SK-N-SH (cell line): ENCODE data around the gene SLC22A5. TPM values are rescaled to one million over a fixed set of nuclear protein-coding genes. Genes with fewer than 3 reads are reported as not detected.

Experiments
- CTCF ChIA-PET: fragments of 300-600, 350-600 bp; formaldehyde crosslinking; extraction: SDS; loops from one replicate; lab custom pipeline; 2021; lab: Yijun Ruan, JAX
- POLR2A ChIA-PET: fragments of 350-600 bp; sonication (Branson Sonifier 250); formaldehyde crosslinking; extraction: SDS; loops from one replicate; lab custom pipeline; 2020; ENCODE audit warnings: antibody characterized with exemption, inconsistent platforms; lab: Yijun Ruan, JAX
- DNase-seq: peaks from one replicate; pipeline ENCODE4 v3.0.0; 2012
- H2AFZ ChIP-seq: fragments of 200-600 bp; sonication (generic); 2 replicates; pipeline ENCODE4 v1.8.1; 2016; ENCODE audit warnings: antibody characterized with exemption, mild to moderate bottlenecking, low read depth
- H3F3A ChIP-seq: fragments of 200-600 bp; sonication (generic); replicated peaks from 2 replicates; pipeline ENCODE3; 2016; ENCODE audit warnings: antibody characterized with exemption, mild to moderate bottlenecking; ENCODE audit not compliant: insufficient read depth
- H3K27ac ChIP-seq, 2 experiments: fragments of 200-500 bp in 1 of 2; fragments of 200-600 bp in 1 of 2; sonication (Bioruptor generic) in 1 of 2; sonication (generic), shearing (Covaris generic) in 1 of 2; 2 replicates each; pipeline versions ENCODE4 v1.5.1 to v1.6.1; 2014 to 2016; ENCODE audit warnings: low read depth in 2 of 2, inconsistent platforms in 1 of 2, low read length in 1 of 2, mild to moderate bottlenecking in 1 of 2, mixed read lengths in 1 of 2
- H3K27me3 ChIP-seq: fragments of 200-600 bp; sonication (generic), shearing (Covaris generic); 2 replicates; pipeline ENCODE4 v1.6.1; 2016; ENCODE audit warnings: mixed run types; ENCODE audit not compliant: insufficient read depth
- H3K36me3 ChIP-seq, 2 experiments: fragments of 200-500 bp in 1 of 2; fragments of 200-600 bp in 1 of 2; sonication (Bioruptor generic) in 1 of 2; sonication (generic) in 1 of 2; replicated peaks in 1 of 2; 2 replicates each; pipeline versions ENCODE3 to v1.5.1; 2014 to 2016; ENCODE audit warnings: low read length in 1 of 2, mild to moderate bottlenecking in 1 of 2; ENCODE audit not compliant: insufficient read depth in 2 of 2, control insufficient read depth in 1 of 2
- H3K4me1 ChIP-seq, 2 experiments: fragments of 200-500 bp in 1 of 2; fragments of 200-600 bp in 1 of 2; sonication (Bioruptor generic) in 1 of 2; sonication (generic), shearing (Covaris generic) in 1 of 2; 2 replicates each; pipeline versions ENCODE4 v1.5.1 to v1.6.1; 2014 to 2016; ENCODE audit warnings: low read depth in 1 of 2, low read length in 1 of 2, mixed run types in 1 of 2; ENCODE audit not compliant: insufficient read depth in 2 of 2, control insufficient read depth in 1 of 2
- H3K4me2 ChIP-seq: fragments of 200-600 bp; sonication (generic), shearing (Covaris generic); 2 replicates; pipeline ENCODE4 v1.6.1; 2017; ENCODE audit warnings: mixed run types
- H3K4me3 ChIP-seq, 2 experiments: fragments of 200-500 bp in 1 of 2; fragments of 200-600 bp in 1 of 2; sonication (Bioruptor generic) in 1 of 2; sonication (generic), shearing (Covaris generic) in 1 of 2; 2 replicates each; pipeline versions ENCODE4 v1.5.1 to v1.8.1; 2014 to 2016; ENCODE audit warnings: low read depth in 2 of 2, inconsistent platforms in 1 of 2, low read length in 1 of 2, mild to moderate bottlenecking in 1 of 2, mixed read lengths in 1 of 2, moderate library complexity in 1 of 2
- H3K79me2 ChIP-seq: fragments of 200-600 bp; sonication (generic); 2 replicates; pipeline ENCODE4 v1.8.1; 2017; ENCODE audit warnings: mild to moderate bottlenecking; ENCODE audit not compliant: insufficient read depth
- H3K9ac ChIP-seq: fragments of 200-600 bp; sonication (generic); 2 replicates; pipeline ENCODE4 v1.6.1; 2017; ENCODE audit warnings: mixed run types
- H3K9me2 ChIP-seq: fragments of 200-600 bp; sonication (generic); 2 replicates; pipeline ENCODE4 v1.6.1; 2017; ENCODE audit warnings: mixed run types
- H3K9me3 ChIP-seq: fragments of 200-600 bp; sonication (generic); 2 replicates; pipeline ENCODE4 v1.6.1; 2017; ENCODE audit warnings: mixed run types, mild to moderate bottlenecking, moderate library complexity
- H4K20me1 ChIP-seq: fragments of 200-600 bp; sonication (generic); 2 replicates; pipeline ENCODE4 v1.6.1; 2017; ENCODE audit warnings: mild to moderate bottlenecking, mixed run types; ENCODE audit not compliant: insufficient read depth
- EP300 ChIP-seq, 2 experiments: IDR thresholded peaks; 2 replicates each; pipeline versions ENCODE4 v1.4.0 to v1.6.1; 2012; ENCODE audit warnings: borderline replicate concordance in 1 of 2, low read depth in 1 of 2, low read length in 1 of 2
- FOSL2 ChIP-seq: IDR thresholded peaks from 2 replicates; pipeline ENCODE4 v1.4.0; 2012; ENCODE audit warnings: low read depth, mild to moderate bottlenecking, moderate library complexity, borderline replicate concordance
- GABPA ChIP-seq: IDR thresholded peaks from 2 replicates; pipeline ENCODE4 v1.4.0; 2012; ENCODE audit warnings: low read depth, mild to moderate bottlenecking
- MAX ChIP-seq: IDR thresholded peaks from 2 replicates; pipeline ENCODE4 v1.4.0; 2012; ENCODE audit warnings: low read depth
- PBX3 ChIP-seq: IDR thresholded peaks from 2 replicates; pipeline ENCODE4; 2012
- RAD21 ChIP-seq: IDR thresholded peaks from 2 replicates; pipeline ENCODE4 v1.6.1; 2012; ENCODE audit warnings: mild to moderate bottlenecking, low read length
- RCOR1 ChIP-seq: fragments of 150-350 bp; IDR thresholded peaks from 2 replicates; pipeline ENCODE4 v1.6.1; 2017; ENCODE audit warnings: antibody characterized with exemption, low read length
- RFX5 ChIP-seq: IDR thresholded peaks from 2 replicates; pipeline ENCODE4 v1.6.1; 2012; ENCODE audit warnings: mild to moderate bottlenecking, improper control_type of control experiment, low read length
- RXRA ChIP-seq: IDR thresholded peaks from 2 replicates; pipeline ENCODE4 v1.4.0; 2012; ENCODE audit warnings: low read depth, mild to moderate bottlenecking, borderline replicate concordance
- SIN3A ChIP-seq: IDR thresholded peaks from 2 replicates; pipeline ENCODE4 v1.6.1; 2012; ENCODE audit warnings: low read depth, mild to moderate bottlenecking, low read length, moderate library complexity, borderline replicate concordance
- TCF12 ChIP-seq: IDR thresholded peaks from 2 replicates; pipeline ENCODE4 v1.4.0; 2012
- TEAD4 ChIP-seq: IDR thresholded peaks from 2 replicates; pipeline ENCODE4 v1.4.0; 2012; ENCODE audit warnings: mild to moderate bottlenecking, borderline replicate concordance; ENCODE audit not compliant: insufficient read depth
- USF2 ChIP-seq: fragments of 150-350 bp; IDR thresholded peaks from 2 replicates; pipeline ENCODE4 v1.6.1; 2017; ENCODE audit warnings: antibody characterized with exemption, low read length, low read depth, borderline replicate concordance
- YY1 ChIP-seq: IDR thresholded peaks from 2 replicates; pipeline ENCODE4 v1.4.0; 2012; ENCODE audit warnings: low read depth, mild to moderate bottlenecking
- WGBS: methylation state at CpG from one replicate; pipeline ENCODE4 v1.1.6; 2017; ENCODE audit warnings: low lambda C conversion rate; 5-methylcytosine and 5-hydroxymethylcytosine counted together
- polyA plus RNA-seq, 3 experiments: library from polyadenylated mRNA; depleted of rRNA; stranded (reverse); fragments of >200 nt; gene quantifications; 2 replicates each; pipeline ENCODE4 v1.2.3, GENCODE V29; 2012
- TF ChIP-seq, protein P1 (sequence below): IDR thresholded peaks from 2 replicates; pipeline ENCODE4 v1.4.0; 2012; ENCODE audit warnings: low read depth, borderline replicate concordance
- TF ChIP-seq, protein P2 (sequence below): fragments of 150-350 bp; IDR thresholded peaks from 2 replicates; pipeline ENCODE4 v1.6.1; 2016; ENCODE audit warnings: mild to moderate bottlenecking, low read depth, low read length

The SLC22A5 gene
- polyA plus RNA-seq, 1 of the 3 experiments (the other 2 are of a cell fraction), result 8.3 TPM

DNA sequence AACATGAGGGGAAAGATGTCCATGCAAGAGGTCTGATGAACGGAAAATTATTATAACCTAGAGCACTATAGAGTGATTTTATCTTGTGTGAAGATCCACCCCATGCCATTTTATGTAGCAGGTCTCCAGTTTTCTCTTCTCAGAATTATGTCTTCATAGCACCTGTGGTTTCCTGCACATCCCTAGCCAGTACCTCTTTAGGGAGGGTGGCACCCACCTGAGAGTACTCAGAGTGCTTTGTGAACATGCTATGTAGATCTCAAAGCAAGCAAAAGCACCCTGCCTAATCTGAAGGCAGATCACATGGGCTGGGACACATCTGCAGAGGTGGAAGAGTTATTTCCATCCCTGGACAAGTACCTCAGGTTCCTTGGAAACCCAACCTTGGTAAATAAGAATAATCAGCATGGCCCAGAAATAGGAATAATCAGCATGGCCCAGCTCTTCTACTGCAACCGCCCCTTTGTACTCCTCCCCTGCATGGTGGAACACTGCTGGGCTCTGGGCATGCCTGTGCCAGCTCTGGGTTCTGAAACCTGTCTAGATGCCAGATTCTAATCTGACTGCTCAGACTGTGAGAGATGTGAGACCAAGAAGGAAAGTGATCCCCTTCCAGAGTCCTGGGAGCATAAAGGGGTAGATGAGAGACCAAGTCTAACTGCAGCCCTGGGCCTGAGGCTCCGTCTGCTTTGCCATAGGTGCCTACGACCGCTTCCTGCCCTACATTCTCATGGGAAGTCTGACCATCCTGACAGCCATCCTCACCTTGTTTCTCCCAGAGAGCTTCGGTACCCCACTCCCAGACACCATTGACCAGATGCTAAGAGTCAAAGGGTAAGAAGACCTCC, 23.7 kb downstream of the SLC22A5 start:
- Histone ChIP-seq H3K4me1 (peaks cover 12 to 22% of the 10 kb centered on the region in 2 experiments), H3K27me3 (no peaks in the 10 kb centered on the region), H3K9me2 (no peaks in the 10 kb centered on the region), H3K4me2 (no peak overlapping the region), H2AFZ (no peak overlapping the region), H3K79me2 (no peaks in the 10 kb centered on the region), H4K20me1 (no peaks in the 10 kb centered on the region), H3K9me3 (no peaks in the 10 kb centered on the region), H3F3A (peaks cover 19% of the 10 kb centered on the region), H3K9ac (no peak overlapping the region), H3K36me3 (peaks cover 7 to 29% of the 10 kb centered on the region in 2 experiments), H3K27ac (no peak overlapping the region), H3K4me3 (no peak overlapping the region)
- 91% methylated on average over 5 of the region's 6 CpGs for WGBS
- TF ChIP-seq GABPA, result no peak
- TF ChIP-seq, protein P1, sequence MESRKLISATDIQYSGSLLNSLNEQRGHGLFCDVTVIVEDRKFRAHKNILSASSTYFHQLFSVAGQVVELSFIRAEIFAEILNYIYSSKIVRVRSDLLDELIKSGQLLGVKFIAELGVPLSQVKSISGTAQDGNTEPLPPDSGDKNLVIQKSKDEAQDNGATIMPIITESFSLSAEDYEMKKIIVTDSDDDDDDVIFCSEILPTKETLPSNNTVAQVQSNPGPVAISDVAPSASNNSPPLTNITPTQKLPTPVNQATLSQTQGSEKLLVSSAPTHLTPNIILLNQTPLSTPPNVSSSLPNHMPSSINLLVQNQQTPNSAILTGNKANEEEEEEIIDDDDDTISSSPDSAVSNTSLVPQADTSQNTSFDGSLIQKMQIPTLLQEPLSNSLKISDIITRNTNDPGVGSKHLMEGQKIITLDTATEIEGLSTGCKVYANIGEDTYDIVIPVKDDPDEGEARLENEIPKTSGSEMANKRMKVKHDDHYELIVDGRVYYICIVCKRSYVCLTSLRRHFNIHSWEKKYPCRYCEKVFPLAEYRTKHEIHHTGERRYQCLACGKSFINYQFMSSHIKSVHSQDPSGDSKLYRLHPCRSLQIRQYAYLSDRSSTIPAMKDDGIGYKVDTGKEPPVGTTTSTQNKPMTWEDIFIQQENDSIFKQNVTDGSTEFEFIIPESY, result no peak
- no peak for TF ChIP-seq SIN3A
- no peak for TF ChIP-seq TEAD4
- TF ChIP-seq EP300 (IDR thresholded peaks at IDR 0.05; ENCODE audit: borderline replicate concordance in 1 of 2, low read depth in 1 of 2, low read length in 1 of 2), result no peak
- no peak for TF ChIP-seq USF2
- TF ChIP-seq RCOR1, result no peak
- no peak for TF ChIP-seq FOSL2
- TF ChIP-seq RFX5, result no peak
- ChIA-PET POLR2A (no interaction called here), CTCF (interaction anchor here (1.0 to 1.6 kb wide), 2 partner anchors 15 to 107 kb away, joined by 3 read pairs; no protein-coding TSS in a partner anchor)
- DNase-seq, result no peak

- 72% methylated on average over 4 of the region's 4 CpGs for WGBS
- peaks cover 7 to 29% of the 10 kb centered on the region in 2 experiments for H3K36me3 ChIP-seq
- no peaks in the 10 kb centered on the region for H3K79me2 ChIP-seq
- H3K27ac ChIP-seq, result no peak overlapping the region
- no peaks in the 10 kb centered on the region for H4K20me1 ChIP-seq
- H3K9ac ChIP-seq, result no peak overlapping the region
- no peaks in the 10 kb centered on the region; the same call in 1 of the 2 replicates for H3K27me3 ChIP-seq
- H3F3A ChIP-seq, result peaks cover 7% of the 10 kb centered on the region
- TF ChIP-seq RXRA (no peak), MAX (no peak), TCF12 (no peak), RFX5 (no peak), YY1 (no peak), RAD21 (no peak), PBX3 (no peak)
- TF ChIP-seq, protein P2, sequence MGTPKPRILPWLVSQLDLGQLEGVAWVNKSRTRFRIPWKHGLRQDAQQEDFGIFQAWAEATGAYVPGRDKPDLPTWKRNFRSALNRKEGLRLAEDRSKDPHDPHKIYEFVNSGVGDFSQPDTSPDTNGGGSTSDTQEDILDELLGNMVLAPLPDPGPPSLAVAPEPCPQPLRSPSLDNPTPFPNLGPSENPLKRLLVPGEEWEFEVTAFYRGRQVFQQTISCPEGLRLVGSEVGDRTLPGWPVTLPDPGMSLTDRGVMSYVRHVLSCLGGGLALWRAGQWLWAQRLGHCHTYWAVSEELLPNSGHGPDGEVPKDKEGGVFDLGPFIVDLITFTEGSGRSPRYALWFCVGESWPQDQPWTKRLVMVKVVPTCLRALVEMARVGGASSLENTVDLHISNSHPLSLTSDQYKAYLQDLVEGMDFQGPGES, result no peak
- TF ChIP-seq, all 33 proteins: peak for 0
- H3K9me2 ChIP-seq, result no peaks in the 10 kb centered on the region
- no peak for DNase-seq
- CTCF ChIA-PET, result interaction anchor here (1.1 to 2.2 kb wide), 5 partner anchors 8 to 107 kb away, joined by 3 to 12 read pairs (median 7); no protein-coding TSS in a partner anchor
- peaks cover 2 to 9% of the 10 kb centered on the region in 2 experiments; a peak in 2 of 4 replicates for H3K4me1 ChIP-seq
- H3K4me2 ChIP-seq, result no peak overlapping the region
- H3K9me3 ChIP-seq, result no peaks in the 10 kb centered on the region
- no peak overlapping the region for H2AFZ ChIP-seq
- POLR2A ChIA-PET, result no interaction called here
- H3K4me3 ChIP-seq, result no peak overlapping the region
These were observed 25.3 kb downstream of the SLC22A5 start for GRCh38 chr5:132394667-132395259.
